DMS 273 treated with DMSO at 0.1 percent for 48 hours (cell line): Measurements from ENCODE around the gene KRT75.
"Not testable (repeated sequence)": the region's sequence is repeated elsewhere in the genome, so short reads cannot be mapped to it uniquely, and the experiment has no call there.

Source experiments
- DNase-seq: peaks from one replicate; lab custom pipeline; 2025; lab: John Stamatoyannopoulos, UW

Gene KRT75

DNA sequence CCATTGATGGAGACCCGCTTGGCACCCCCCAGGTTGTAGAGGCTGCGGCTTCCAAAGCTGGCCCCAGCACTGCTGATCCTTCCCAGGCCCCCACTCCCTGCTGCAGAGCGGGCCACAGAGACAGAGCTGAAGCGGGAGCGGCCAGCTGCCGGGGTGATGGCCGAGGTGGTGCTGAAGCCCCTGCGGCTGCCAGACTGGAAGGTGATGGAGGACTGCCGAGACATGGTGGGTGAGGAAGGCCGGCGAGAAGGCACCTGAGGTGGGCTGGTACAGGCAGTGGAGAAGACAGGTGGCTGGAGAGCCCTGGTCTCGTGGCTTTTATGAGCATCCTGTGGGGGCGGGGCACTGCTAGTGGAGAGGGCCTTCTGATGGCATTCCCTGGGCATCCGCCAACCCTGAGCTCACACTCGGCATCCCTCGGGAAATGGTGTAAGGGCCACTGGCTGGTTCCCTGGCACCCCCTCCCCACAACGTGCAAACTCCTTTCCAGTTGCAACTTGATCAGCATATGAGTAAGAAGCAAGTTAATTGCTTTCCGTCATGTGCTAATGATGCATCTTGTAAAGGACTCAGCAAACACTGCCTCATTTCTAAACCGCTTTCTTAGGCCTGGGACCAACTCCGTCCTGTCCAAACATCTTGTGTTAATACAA, at the start of gene KRT75:
Gene KRT75 (minus strand): TSS at position 291 of the 653 bp plus-strand sequence. CDS start 67 bp downstream, at position 224.
- no peak for DNase-seq

GRCh38 chr12:52480073-52480472, 45.9 kb upstream of the KRT75 start:
- DNase-seq, result no peak

- DNase-seq, result no peak
Measured at GRCh38 chr12:52477651-52478050, 43.5 kb upstream of the KRT75 start.

DNA sequence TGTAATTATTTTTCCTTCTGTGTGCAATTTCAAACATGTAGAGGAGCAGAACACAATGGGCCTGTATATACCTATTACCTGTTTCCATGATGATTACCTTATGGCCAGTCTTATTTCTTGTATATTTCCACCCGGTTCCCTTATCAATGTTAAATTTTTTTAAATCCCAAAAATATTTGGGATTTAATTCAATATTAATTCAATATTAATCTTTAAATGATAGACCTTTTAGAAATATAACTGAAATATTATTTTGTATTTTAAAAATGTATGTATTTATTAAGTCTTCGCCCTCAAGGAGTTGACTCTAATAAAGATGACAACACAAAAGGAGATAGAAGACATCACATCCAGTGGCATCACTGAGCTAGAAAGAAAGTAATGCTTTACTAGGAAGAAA, 40.0 kb upstream of the KRT75 start:
- no peak for DNase-seq

DNA sequence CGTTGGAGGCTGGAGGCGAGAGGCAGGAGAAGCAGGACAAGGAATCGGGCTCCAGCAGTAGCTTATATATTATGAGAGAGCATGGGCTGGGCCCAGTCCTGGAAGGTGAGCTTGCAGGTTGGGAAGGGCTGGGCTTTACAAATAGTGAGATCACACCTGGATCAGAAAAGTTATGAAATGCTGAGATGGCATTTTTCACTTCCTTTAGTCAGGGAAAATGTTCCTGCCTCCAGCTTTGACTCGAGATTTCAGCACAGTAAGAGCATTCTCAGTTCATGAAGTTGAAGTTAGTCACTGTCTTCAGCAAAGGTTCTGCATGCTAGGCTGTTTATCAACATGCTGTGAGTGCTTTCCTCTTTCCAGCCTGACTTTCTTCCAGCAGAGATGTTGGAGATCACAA, 39.6 kb upstream of the KRT75 start, which contains the start of gene KRT6C:
Gene KRT6C (minus strand): TSS at position 38 of the 400 bp plus-strand sequence. CDS start 68 bp downstream, outside the sequence.
- no peak for DNase-seq

- DNase-seq, result no peak
Measured at GRCh38 chr12:52469853-52470252, 35.7 kb upstream of the KRT75 start.

DNA sequence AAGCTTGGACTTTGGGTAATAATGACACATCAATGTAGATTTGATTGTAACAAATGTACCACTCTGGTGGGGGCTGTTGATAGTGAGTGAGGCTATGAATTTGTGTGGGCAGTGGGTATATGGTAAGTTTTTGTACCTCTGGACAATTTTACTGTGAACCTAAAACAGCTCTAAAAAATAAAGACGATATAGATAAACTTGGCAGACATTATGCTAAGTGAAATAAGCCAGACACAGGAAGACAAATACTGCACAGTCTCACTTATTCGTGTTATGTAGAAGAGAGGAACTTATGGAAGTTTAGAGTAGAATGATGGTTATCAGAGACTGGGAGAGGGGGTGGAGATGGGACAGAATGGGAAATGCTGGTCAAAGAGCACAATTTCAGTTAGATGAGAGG, 30.7 kb upstream of the KRT75 start:
- DNase-seq, result no peak

DNA sequence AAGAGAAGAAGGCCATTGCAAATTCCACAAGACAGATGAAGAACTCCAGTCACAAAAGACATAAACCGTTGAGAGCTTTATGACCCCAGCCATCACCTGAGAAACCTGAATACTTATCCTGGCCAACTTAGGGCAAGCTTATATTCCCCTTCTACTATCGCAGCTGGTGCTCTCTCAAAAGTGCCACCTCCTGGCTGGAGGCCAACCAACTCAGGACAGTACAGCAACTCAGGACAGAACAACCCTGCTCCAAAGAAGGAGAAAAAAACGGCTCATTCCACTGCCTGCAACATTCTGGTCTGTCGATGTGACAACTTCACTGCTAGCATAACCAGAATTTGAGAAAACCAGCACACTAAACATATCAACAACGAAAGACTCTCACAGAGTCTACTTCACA, 27.5 kb upstream of the KRT75 start:
- no peak for DNase-seq

DNA sequence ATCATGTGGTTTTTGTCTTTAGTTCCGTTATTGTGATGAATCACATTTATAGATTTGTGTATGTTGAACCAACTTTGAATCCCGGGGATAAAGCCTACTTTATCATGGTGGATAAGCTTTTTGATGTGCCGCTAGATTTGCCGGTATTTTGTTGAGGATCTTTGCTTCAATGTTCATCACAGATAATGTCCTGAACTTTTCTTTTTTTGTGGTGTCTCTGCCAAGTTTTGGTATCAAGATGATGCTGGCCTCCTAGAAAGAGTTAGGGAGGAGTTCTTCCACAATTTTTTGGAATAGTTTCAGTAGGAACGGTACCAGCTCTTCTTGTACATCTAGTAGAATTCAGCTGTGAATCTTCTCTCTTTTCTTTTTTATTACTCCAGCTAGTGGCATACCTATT, 24.7 kb upstream of the KRT75 start:
- no peak for DNase-seq

- DNase-seq, result no peak
Measured at GRCh38 chr12:52455821-52456220, 21.6 kb upstream of the KRT75 start.

GRCh38 chr12:52454411-52455201, 20.4 kb upstream of the KRT75 start:
- DNase-seq, result no peak

- DNase-seq, result no peak
Measured at GRCh38 chr12:52452101-52452500, 17.9 kb upstream of the KRT75 start, which contains the start of gene KRT6B. Gene KRT6B (minus strand): TSS chr12:52452146. CDS start chr12:52452078, 68 bp downstream.

- no peak for DNase-seq
Measured at GRCh38 chr12:52448228-52448627, 14.1 kb upstream of the KRT75 start.

DNA sequence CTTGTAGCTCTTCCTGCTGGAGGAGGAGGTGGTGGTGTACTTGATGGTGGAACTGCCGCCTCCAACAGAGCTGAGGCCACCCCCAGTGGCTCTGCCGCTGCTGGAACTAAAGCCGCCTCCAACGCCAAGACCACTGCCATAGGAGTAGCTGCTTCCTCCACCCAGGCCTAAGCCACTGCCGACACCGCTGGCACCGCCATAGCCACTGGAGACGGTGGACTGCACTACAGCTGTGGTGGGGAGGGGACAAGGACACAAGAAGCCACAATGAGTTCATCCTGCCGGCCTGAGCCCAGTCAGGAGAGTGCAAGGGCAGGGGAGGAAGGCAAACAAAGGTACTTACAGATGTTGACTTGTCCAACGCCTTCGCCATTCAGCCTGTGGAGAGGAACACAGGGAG, 13.0 kb upstream of the KRT75 start:
- DNase-seq, result not testable (repeated sequence)

- no peak for DNase-seq
Measured at GRCh38 chr12:52446367-52447045, 12.3 kb upstream of the KRT75 start.

- no peak for DNase-seq
Measured at GRCh38 chr12:52445876-52446275, 11.7 kb upstream of the KRT75 start.

DNA sequence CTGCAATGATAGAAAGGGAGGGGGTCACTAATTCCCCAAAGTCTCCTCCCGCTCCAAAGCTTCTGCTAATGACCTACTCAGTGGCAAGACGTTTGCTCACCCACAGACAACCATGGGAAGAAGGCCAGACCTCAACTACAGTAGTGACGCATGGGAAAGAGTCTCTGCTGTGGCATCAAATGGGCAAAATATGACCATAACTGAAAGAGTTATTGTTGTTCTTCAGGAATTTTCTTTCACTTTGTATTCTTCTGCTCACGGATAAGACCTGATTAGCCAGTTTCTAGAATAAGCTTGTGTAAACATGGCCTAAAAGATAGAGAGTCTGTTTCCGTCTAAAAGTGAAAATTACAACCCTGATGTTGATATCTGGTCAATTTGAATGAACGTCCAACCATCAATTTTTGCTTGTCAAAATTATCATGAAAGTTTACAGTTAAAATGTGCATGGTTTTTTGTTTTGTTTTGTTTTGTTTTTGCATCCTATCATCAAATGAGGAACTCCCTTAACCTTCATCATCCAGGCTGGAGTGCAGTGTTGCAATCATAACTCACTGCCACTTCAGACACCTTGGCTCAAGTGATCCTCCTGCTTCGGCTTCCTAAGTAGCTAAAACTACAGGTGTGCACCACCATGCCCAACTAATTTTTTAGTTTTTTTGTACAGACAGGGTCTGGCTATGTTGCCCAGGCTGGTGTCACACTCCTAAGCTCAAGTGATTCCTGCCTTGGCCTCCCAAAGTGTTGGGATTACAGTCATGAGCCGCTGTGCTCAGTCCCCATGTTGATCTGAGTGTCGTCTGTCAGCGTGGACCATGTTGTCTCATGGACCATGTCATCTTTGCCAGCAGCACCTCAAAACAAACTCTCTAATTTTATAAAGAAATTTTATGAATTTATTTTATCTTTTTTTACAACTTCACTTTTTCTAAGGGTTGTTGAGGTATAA, 10.8 kb upstream of the KRT75 start:
- DNase-seq, result no peak

- DNase-seq, result no peak
Measured at GRCh38 chr12:52443966-52444365, 9.8 kb upstream of the KRT75 start.

GRCh38 chr12:52442600-52443061, 8.5 kb upstream of the KRT75 start:
- no peak for DNase-seq

DNA sequence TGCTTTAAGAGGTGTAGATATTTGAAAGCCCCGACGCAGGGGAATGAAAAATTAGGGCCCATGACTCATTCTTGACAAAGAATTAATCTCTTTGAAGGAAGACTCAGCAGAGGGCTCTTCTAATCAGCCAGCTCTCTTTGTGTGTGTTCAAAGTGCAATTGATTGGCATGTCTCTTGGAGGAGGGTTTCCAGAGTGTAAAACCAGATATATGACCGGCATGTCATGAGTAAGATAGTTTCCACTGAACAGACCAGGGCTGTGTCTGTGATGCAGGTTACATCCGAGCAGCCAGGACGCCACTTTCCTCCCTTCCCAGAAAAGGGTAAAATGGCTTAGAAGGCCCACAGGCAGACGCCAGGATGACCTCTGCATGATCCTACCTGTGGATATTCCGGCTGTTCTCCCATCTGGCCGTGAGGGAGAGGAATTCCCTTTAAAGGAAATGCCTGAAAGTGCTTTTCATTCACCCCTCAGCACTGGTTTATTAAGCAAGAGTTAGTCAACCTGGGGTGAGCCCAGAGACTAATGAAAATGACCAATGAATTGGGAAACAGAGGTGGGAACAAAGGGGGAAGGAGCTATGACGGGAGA, 7.2 kb upstream of the KRT75 start:
- DNase-seq, result no peak

- no peak for DNase-seq
Measured at GRCh38 chr12:52440821-52441319, 6.7 kb upstream of the KRT75 start.
